SU-DHL-6 (cell line): Measurements from ENCODE around the gene ATP2B2.

Experiments used
- H2AFZ ChIP-seq: fragments of 200-600 bp; sonication (generic); 2 replicates; pipeline ENCODE4 v1.6.1; 2014; ENCODE audit warnings: low read depth, mild to moderate bottlenecking, moderate library complexity, mixed read lengths, antibody characterized with exemption, low read length; ENCODE audit not compliant: severe bottlenecking
- H3F3A ChIP-seq: fragments of 200-600 bp; shearing (Covaris generic); 2 replicates; pipeline ENCODE4 v1.6.0; 2016; ENCODE audit warnings: antibody characterized with exemption, mild to moderate bottlenecking; ENCODE audit not compliant: insufficient read depth
- H3K27ac ChIP-seq: fragments of 200-600 bp; sonication (generic); 2 replicates; pipeline ENCODE4 v1.5.1; 2016; ENCODE audit warnings: low read depth, mild to moderate bottlenecking, low read length, moderate library complexity, mixed read lengths
- H3K27me3 ChIP-seq: fragments of 200-600 bp; sonication (generic), shearing (Covaris generic); 2 replicates; pipeline ENCODE4 v1.6.0; 2014; ENCODE audit warnings: mild to moderate bottlenecking, low read length
- H3K36me3 ChIP-seq: fragments of 200-600 bp; sonication (generic); 2 replicates; pipeline ENCODE4 v1.6.1; 2014; ENCODE audit warnings: mild to moderate bottlenecking, low read length, mixed read lengths
- H3K4me2 ChIP-seq: fragments of 300-600, 200-600 bp; shearing (Covaris generic), sonication (generic); 2 replicates; pipeline ENCODE4 v1.6.0; 2014; ENCODE audit warnings: low read length, low read depth, mild to moderate bottlenecking; ENCODE audit not compliant: poor library complexity, severe bottlenecking
- H3K4me3 ChIP-seq: fragments of 200-600 bp; sonication (generic); 2 replicates; pipeline ENCODE4 v1.5.1; 2014; ENCODE audit warnings: antibody characterized with exemption, low read length, mild to moderate bottlenecking, mixed read lengths; ENCODE audit not compliant: insufficient read depth, poor library complexity, severe bottlenecking
- H3K79me2 ChIP-seq: fragments of 200-600 bp; sonication (generic); 2 replicates; pipeline ENCODE4 v1.6.1; 2014; ENCODE audit warnings: mild to moderate bottlenecking, low read length, moderate library complexity; ENCODE audit not compliant: insufficient read depth
- H3K9ac ChIP-seq: fragments of 200-600 bp; sonication (generic); 2 replicates; pipeline ENCODE4 v1.7.0; 2014; ENCODE audit warnings: mild to moderate bottlenecking, low read length
- H3K9me2 ChIP-seq: fragments of 200-600 bp; sonication (generic); replicated peaks from 2 replicates; pipeline ENCODE4 v1.6.1; 2014; ENCODE audit warnings: low read length; ENCODE audit not compliant: insufficient read depth
- H3K9me3 ChIP-seq: fragments of 200-600 bp; sonication (generic); 2 replicates; pipeline ENCODE4 v1.6.1; 2014; ENCODE audit warnings: low read length, mixed read lengths; ENCODE audit not compliant: insufficient read depth
- H4K20me1 ChIP-seq: fragments of 200-600 bp; sonication (generic); 2 replicates; pipeline ENCODE4 v1.6.1; 2014; ENCODE audit warnings: low read depth, mild to moderate bottlenecking, antibody characterized with exemption, low read length, moderate library complexity, mixed read lengths
- EZH2phosphoT487 ChIP-seq: fragments of 200-600 bp; sonication (generic), shearing (Covaris generic); conservative IDR thresholded peaks from 2 replicates; pipeline ENCODE4 v1.6.1; 2018; ENCODE audit warnings: mild to moderate bottlenecking, antibody characterized with exemption, low read length, moderate library complexity, mixed read lengths
- TF ChIP-seq, protein P1 (sequence below): fragments of 200-600 bp; sonication (generic); IDR thresholded peaks from one replicate; pipeline ENCODE4 v1.5.1; 2017; ENCODE audit warnings: antibody characterized with exemption, mild to moderate bottlenecking, low read length, moderate library complexity; ENCODE audit not compliant: insufficient read depth, poor library complexity, severe bottlenecking

Gene ATP2B2

DNA sequence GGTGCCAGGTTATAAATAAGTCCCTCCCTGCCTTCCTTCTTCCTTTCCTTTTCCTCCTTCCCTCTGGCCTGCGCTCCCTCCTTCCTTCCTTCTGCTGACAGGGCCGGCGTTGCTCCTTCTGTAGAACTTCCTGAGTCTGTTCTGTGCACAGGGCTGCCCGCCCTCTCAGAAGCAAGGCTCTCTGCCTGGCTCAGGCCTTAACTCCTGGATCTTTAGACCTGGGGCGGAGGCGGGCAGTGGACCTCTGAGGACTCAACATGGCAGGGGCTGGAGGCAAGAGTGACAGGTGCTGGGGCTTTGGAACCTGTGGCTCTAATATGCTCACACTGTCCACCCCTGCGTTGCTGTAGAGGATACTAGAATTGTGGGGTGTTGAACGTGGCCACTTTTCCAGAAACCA is 98.0 kb downstream of the ATP2B2 start:
- Histone ChIP-seq H3K36me3 (no peaks in the 10 kb centered on the region), H3K9me3 (no peaks in the 10 kb centered on the region), H3K27ac (no peak overlapping the region), H3F3A (no peaks in the 10 kb centered on the region), H3K79me2 (no peaks in the 10 kb centered on the region), H4K20me1 (no peaks in the 10 kb centered on the region), H2AFZ (no peak overlapping the region), H3K4me3 (no peak overlapping the region), H3K27me3 (no peaks in the 10 kb centered on the region), H3K9me2 (no peaks in the 10 kb centered on the region), H3K4me2 (no peak overlapping the region), H3K9ac (no peak overlapping the region)
- TF ChIP-seq, protein P1, sequence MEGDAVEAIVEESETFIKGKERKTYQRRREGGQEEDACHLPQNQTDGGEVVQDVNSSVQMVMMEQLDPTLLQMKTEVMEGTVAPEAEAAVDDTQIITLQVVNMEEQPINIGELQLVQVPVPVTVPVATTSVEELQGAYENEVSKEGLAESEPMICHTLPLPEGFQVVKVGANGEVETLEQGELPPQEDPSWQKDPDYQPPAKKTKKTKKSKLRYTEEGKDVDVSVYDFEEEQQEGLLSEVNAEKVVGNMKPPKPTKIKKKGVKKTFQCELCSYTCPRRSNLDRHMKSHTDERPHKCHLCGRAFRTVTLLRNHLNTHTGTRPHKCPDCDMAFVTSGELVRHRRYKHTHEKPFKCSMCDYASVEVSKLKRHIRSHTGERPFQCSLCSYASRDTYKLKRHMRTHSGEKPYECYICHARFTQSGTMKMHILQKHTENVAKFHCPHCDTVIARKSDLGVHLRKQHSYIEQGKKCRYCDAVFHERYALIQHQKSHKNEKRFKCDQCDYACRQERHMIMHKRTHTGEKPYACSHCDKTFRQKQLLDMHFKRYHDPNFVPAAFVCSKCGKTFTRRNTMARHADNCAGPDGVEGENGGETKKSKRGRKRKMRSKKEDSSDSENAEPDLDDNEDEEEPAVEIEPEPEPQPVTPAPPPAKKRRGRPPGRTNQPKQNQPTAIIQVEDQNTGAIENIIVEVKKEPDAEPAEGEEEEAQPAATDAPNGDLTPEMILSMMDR = no peak
- no peak for TF ChIP-seq EZH2phosphoT487

DNA sequence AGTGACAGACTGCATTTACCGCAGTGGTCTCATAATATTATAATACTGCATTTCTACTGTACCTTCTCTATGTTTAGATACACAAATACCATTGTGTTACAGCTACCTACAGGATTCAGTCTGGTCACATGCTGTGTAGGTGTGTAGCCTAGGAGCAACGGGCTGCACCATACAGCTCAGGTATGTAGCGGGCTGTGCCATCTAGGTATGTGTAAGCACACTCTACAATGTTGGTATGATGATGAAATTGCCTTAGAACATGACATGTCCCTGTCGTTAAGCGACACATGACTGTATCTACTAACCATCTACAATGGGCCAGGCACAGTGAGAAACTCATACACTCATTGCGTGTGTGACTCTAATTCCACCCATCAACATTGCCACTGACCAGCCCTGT is 99.0 kb downstream of the ATP2B2 start:
- no peaks in the 10 kb centered on the region for H4K20me1 ChIP-seq
- no peaks in the 10 kb centered on the region for H3K9me2 ChIP-seq
- no peak overlapping the region for H2AFZ ChIP-seq
- no peak overlapping the region for H3K27ac ChIP-seq
- no peaks in the 10 kb centered on the region for H3K79me2 ChIP-seq
- TF ChIP-seq EZH2phosphoT487 = no peak
- TF ChIP-seq, protein P1 = no peak
- no peaks in the 10 kb centered on the region for H3K27me3 ChIP-seq
- no peaks in the 10 kb centered on the region for H3K9me3 ChIP-seq
- no peaks in the 10 kb centered on the region for H3F3A ChIP-seq
- no peak overlapping the region for H3K4me2 ChIP-seq
- H3K9ac ChIP-seq = no peak overlapping the region
- no peak overlapping the region for H3K4me3 ChIP-seq
- no peaks in the 10 kb centered on the region for H3K36me3 ChIP-seq

DNA sequence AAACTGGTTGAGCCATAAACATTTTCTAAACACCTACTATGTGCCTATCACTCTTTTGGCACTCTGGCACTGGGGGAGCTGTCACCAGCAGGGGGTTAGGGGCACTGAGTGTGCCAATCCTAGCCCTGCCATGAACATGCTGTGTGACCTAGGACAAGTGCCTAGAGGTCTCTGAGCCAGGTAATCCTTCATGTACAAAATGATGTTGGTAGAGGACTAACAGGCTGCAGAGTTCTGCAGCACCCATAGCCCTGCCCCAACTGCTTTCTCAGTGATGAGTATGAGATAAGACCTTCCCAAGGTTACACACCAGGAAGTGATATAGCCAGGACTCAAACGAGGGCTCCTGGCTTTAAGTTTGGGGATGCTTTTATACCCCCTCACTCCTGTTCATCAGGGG is 99.6 kb downstream of the ATP2B2 start:
- H3K79me2 ChIP-seq = no peaks in the 10 kb centered on the region
- no peak overlapping the region for H3K9ac ChIP-seq
- no peaks in the 10 kb centered on the region for H3K36me3 ChIP-seq
- no peak overlapping the region for H2AFZ ChIP-seq
- TF ChIP-seq, protein P1 = no peak
- no peak for TF ChIP-seq EZH2phosphoT487
- H3K4me2 ChIP-seq = no peak overlapping the region
- no peaks in the 10 kb centered on the region for H3K9me2 ChIP-seq
- no peaks in the 10 kb centered on the region for H3F3A ChIP-seq
- H3K27ac ChIP-seq = no peak overlapping the region
- H3K4me3 ChIP-seq = no peak overlapping the region
- no peaks in the 10 kb centered on the region for H3K9me3 ChIP-seq
- H3K27me3 ChIP-seq = no peaks in the 10 kb centered on the region
- H4K20me1 ChIP-seq = no peaks in the 10 kb centered on the region

DNA sequence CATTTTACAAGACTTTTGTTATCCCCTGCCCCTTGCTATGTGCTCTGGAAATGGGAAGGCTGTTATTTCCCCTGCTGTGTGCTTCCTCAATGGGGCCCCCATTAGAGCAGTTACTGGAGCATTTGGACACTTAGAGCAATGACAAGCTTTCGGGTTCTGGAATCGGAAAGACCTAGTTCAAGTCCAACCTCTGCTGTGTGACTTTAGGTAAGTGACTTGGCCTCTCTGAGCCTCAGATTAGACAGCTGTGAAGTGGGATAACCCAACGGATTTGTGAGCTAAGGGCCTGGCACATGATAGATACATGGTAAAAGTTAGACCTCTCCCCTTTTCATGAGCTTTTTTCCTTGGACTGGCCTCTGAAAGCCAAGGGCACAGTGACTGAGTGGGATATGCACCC is 100.5 kb downstream of the ATP2B2 start:
- Histone ChIP-seq H2AFZ (no peak overlapping the region), H3K9me2 (no peaks in the 10 kb centered on the region), H3K36me3 (no peaks in the 10 kb centered on the region), H3K9me3 (no peaks in the 10 kb centered on the region), H3K9ac (no peak overlapping the region), H3K27me3 (no peaks in the 10 kb centered on the region), H3K79me2 (no peaks in the 10 kb centered on the region), H4K20me1 (no peaks in the 10 kb centered on the region), H3K27ac (no peak overlapping the region), H3K4me3 (no peak overlapping the region), H3F3A (no peaks in the 10 kb centered on the region), H3K4me2 (no peak overlapping the region)
- no peak for TF ChIP-seq EZH2phosphoT487
